ENCODE results near the gene MPPED1. TPM values are rescaled to one million over a fixed set of nuclear protein-coding genes. Genes with fewer than 3 reads are reported as not detected.

MPPED1 gene
- total RNA-seq, 4 donors from 2014 or later = not detected

- no peak overlapping the region for H3K4me3 ChIP-seq
- H3K36me3 ChIP-seq = no peaks in the 10 kb centered on the region
- no peak for DNase-seq
- peaks cover 0 to 7% (median 4%) of the 10 kb centered on the region in 3 donors for H3K4me1 ChIP-seq
- no peaks in the 10 kb centered on the region for H3K9me3 ChIP-seq
- 61 to 74% methylated on average over 20 to 24 of the region's 26 CpGs for WGBS, 2 donors
- intact Hi-C loops (cut with DNase I) = no loop called here
- H3K27ac ChIP-seq = no peak overlapping the region
- TF ChIP-seq POLR2A (IDR thresholded peaks at IDR 0.05) = no peak
- TF ChIP-seq CTCF (IDR thresholded peaks at IDR 0.05) = no peak
- H3K27me3 ChIP-seq = peaks cover 0 to 100% (median 5%) of the 10 kb centered on the region in 4 donors
These were observed 1.3 kb downstream of the MPPED1 start for GRCh38 chr22:43412808-43413795.

DNA sequence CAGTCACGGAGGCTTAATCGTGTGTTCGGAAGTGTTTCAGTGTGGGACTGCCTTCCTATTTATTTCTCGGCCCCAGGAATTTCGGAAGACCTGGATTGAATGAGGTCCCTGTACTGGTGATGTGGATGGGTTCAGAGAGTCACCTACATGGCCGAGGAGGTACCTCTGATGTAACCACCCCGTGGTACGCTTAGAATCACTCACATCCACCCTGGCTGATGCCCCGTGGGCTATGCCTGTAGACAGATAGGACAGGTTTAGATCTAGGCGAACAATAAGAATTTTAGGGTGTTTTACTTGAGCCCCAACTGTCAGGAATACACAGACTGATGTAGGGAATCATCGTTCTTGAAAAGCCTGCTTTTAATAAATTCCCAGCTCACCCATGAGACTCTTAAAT is 2.0 kb downstream of the MPPED1 start:
- TF ChIP-seq CTCF (IDR thresholded peaks at IDR 0.05) (no peak), POLR2A (IDR thresholded peaks at IDR 0.05) (no peak)
- Histone ChIP-seq H3K36me3 (no peaks in the 10 kb centered on the region), H3K4me1 (peaks cover 0 to 7% (median 4%) of the 10 kb centered on the region in 3 donors), H3K9me3 (no peaks in the 10 kb centered on the region), H3K27ac (no peak overlapping the region), H3K27me3 (peaks cover 0 to 100% (median 5%) of the 10 kb centered on the region in 4 donors), H3K4me3 (no peak overlapping the region)
- intact Hi-C loops (cut with DNase I) = no loop called here
- 82 to 90% methylated on average over 7 to 11 of the region's 11 CpGs for WGBS, 2 donors
- DNase-seq = no peak

DNA sequence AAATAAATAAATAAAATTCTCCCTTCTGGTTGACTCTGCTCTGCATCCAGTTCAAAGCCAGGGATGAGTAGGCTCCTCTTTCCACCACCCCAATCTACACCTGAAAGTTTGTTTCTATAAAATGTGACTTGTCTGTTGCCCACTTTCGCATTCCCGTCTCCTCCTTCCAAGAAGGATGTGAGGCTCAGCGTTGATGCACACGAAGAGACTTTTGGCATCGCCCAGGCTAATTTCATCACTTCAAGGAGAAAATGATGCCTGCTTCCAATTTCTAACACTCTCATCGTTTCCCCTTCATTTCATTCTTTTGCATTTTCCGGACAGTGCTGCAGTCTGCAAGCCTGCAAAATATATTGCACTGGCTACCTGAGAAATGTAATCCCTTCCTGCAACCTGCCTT is 3.9 kb downstream of the MPPED1 start:
- Histone ChIP-seq H3K36me3 (no peaks in the 10 kb centered on the region), H3K4me1 (peaks cover 0 to 7% (median 4%) of the 10 kb centered on the region in 3 donors), H3K9me3 (no peaks in the 10 kb centered on the region), H3K4me3 (no peak overlapping the region), H3K27me3 (peaks cover 0 to 100% (median 5%) of the 10 kb centered on the region in 4 donors), H3K27ac (no peak overlapping the region)
- intact Hi-C loops (cut with DNase I) = no loop called here
- DNase-seq = no peak
- no peak for TF ChIP-seq POLR2A (IDR thresholded peaks at IDR 0.05)
- 74 to 85% methylated on average over 7 of the region's 7 CpGs for whole genome bisulfite sequencing, 2 donors

DNA sequence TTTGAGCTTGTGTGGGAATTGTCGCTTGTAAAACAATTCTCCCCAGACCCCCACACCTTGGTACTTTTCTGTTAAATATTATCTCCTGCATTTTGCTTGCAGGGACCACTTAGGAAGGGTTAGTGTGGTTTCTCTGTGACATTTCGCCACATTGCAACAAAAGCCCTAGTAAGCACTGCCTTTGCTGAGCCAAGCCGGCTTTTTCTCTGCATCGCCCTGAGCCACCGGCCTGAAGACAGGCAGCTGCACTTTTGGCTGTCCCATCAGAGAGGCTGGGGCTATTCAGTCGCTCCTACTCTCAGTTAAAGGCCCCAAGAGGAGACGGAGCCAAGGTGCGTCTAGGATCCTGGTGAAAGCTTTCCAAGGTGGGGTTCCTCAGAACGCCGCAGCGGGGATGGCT is 5.7 kb downstream of the MPPED1 start:
- 71 to 90% methylated on average over 7 to 8 of the region's 11 CpGs for WGBS, 2 donors
- no peak for TF ChIP-seq POLR2A (IDR thresholded peaks at IDR 0.05)
- no peak for TF ChIP-seq CTCF (IDR thresholded peaks at IDR 0.05)

DNA sequence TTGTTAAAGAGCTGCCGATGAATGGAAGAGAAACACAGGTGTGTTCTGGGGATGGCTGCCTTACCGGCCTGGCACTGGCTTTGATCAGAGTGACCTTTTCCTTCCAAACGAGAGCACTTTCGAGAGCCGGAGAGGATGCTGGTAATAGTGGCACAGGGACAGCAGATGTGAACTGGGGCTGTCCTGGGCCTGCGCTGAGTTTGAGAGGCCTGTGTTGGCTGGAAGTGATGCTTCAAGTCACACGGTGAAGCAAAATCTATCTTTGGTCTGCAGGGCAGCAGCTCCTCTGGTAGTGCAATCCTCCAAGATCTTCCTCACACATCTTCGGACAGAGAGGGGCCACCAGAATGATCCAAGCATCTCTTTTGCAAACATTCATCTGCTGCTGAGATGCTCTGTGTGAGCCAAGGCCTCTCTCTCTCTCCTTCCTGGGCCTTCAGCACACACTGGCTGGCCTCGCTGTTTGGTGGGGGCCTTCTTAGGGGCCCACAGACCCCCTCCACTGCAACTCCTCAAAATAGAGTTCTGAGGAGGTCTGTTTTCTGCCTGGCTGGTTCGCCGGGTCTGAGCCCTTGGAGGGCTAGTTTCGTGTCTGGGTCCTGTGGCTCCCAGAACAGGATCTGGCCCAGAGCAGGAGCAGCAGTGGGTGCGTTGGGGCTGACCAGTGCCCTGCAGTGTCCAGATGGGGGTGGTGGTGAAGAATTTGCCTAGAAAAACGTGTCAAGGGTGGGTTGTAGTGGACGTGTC is 6.4 kb downstream of the MPPED1 start:
- TF ChIP-seq POLR2A (IDR thresholded peaks at IDR 0.05) (no peak), CTCF (IDR thresholded peaks at IDR 0.05) (no peak)
- H3K9me3 ChIP-seq = no peaks in the 10 kb centered on the region
- H3K4me3 ChIP-seq = no peak overlapping the region
- H3K4me1 ChIP-seq = no peaks in the 10 kb centered on the region
- H3K36me3 ChIP-seq = no peaks in the 10 kb centered on the region
- peaks cover 0 to 100% (median 0%) of the 10 kb centered on the region in 4 donors for H3K27me3 ChIP-seq
- intact Hi-C loops (cut with DNase I) = no loop called here
- WGBS, 2 donors = 71 to 78% methylated on average over 7 to 10 of the region's 15 CpGs
- no peak for DNase-seq
- no peak overlapping the region for H3K27ac ChIP-seq

More for the DNA sequence above, 5.7 kb downstream of the MPPED1 start:
- H3K4me1 ChIP-seq = no peaks in the 10 kb centered on the region
- H3K9me3 ChIP-seq = no peaks in the 10 kb centered on the region
- intact Hi-C loops (cut with DNase I) = no loop called here
- no peaks in the 10 kb centered on the region for H3K36me3 ChIP-seq
- no peak overlapping the region for H3K27ac ChIP-seq
- H3K4me3 ChIP-seq = no peak overlapping the region
- no peak for DNase-seq
- peaks cover 0 to 100% (median 1%) of the 10 kb centered on the region in 4 donors for H3K27me3 ChIP-seq

Measured in esophagus squamous epithelium (tissue), 5 donors.